SJSA1 (cell line): ENCODE measurements around the gene LRIG3. TPM values are rescaled to one million over a fixed set of nuclear protein-coding genes. Genes with fewer than 3 reads are reported as not detected.

ENCODE experiments used
- DNase-seq, 2 experiments: peaks; one replicate each; pipeline ENCODE4 v3.0.0-alpha.2; 2015 to 2020; ENCODE audit warnings: low spot score in 2 of 2, low read depth in 1 of 2
- H3K27ac ChIP-seq: fragments of 250-450 bp; sonication (Bioruptor Pico); 2 replicates; pipeline ENCODE4 v1.5.1; 2020; ENCODE audit warnings: mild to moderate bottlenecking, moderate library complexity
- H3K27me3 ChIP-seq: fragments of 250-450 bp; sonication (Bioruptor Pico); replicated peaks from 2 replicates; pipeline ENCODE4 v1.5.1; 2020; ENCODE audit warnings: mild to moderate bottlenecking, moderate library complexity
- H3K36me3 ChIP-seq: fragments of 250-450 bp; sonication (Bioruptor Pico); 2 replicates; pipeline ENCODE4 v1.5.1; 2020; ENCODE audit warnings: mild to moderate bottlenecking
- H3K4me1 ChIP-seq: fragments of 250-450 bp; sonication (Bioruptor Pico); replicated peaks from 2 replicates; pipeline ENCODE4 v1.6.1; 2021; ENCODE audit warnings: mild to moderate bottlenecking
- H3K4me3 ChIP-seq: fragments of 250-450 bp; sonication (Bioruptor Pico); 2 replicates; pipeline ENCODE4 v1.5.1; 2020; ENCODE audit warnings: mild to moderate bottlenecking
- H3K9me3 ChIP-seq: fragments of 250-450 bp; sonication (Bioruptor Pico); replicated peaks from 2 replicates; pipeline ENCODE4 v1.5.1; 2020; ENCODE audit warnings: mild to moderate bottlenecking
- total RNA-seq: library from RNA; depleted of rRNA; stranded (reverse); fragments of >200 nt; shearing (Covaris generic); gene quantifications from 2 replicates; pipeline ENCODE4 v1.2.3, GENCODE V29; 2014

The LRIG3 gene
- total RNA-seq, 1 experiment from 2014 or later, result 51.8 TPM

- peaks cover 44% of the 10 kb centered on the region for H3K4me1 ChIP-seq
- DNase-seq, result no peak
These were observed 4.9 kb upstream of the LRIG3 start for GRCh38 chr12:58925111-58925611.

GRCh38 chr12:58924652-58925051 is 4.3 kb upstream of the LRIG3 start:
- Histone ChIP-seq H3K27ac (no peak overlapping the region), H3K4me3 (no peak overlapping the region), H3K4me1 (peaks cover 44% of the 10 kb centered on the region), H3K27me3 (no peaks in the 10 kb centered on the region), H3K9me3 (no peaks in the 10 kb centered on the region), H3K36me3 (peaks cover 6% of the 10 kb centered on the region)
- no peak for DNase-seq

More at GRCh38 chr12:58925111-58925611, 4.9 kb upstream of the LRIG3 start:
- Histone ChIP-seq H3K27me3 (no peaks in the 10 kb centered on the region), H3K27ac (peak overlapping the region; percentile 19; the same call in 1 of the 2 replicates), H3K4me3 (no peak overlapping the region), H3K9me3 (no peaks in the 10 kb centered on the region), H3K36me3 (peaks cover 1% of the 10 kb centered on the region)

- H3K4me1 ChIP-seq, result peaks cover 44% of the 10 kb centered on the region
- no peaks in the 10 kb centered on the region for H3K27me3 ChIP-seq
- H3K9me3 ChIP-seq, result no peaks in the 10 kb centered on the region
- H3K4me3 ChIP-seq, result no peak overlapping the region
- H3K36me3 ChIP-seq, result peaks cover 9% of the 10 kb centered on the region
- no peak overlapping the region; the same call in 1 of the 2 replicates for H3K27ac ChIP-seq
- no peak for DNase-seq
These were observed 3.5 kb upstream of the LRIG3 start for GRCh38 chr12:58923781-58924180.

GRCh38 chr12:58922849-58923248 is 2.5 kb upstream of the LRIG3 start:
- Histone ChIP-seq H3K36me3 (peaks cover 9% of the 10 kb centered on the region), H3K27ac (peak overlapping the region; percentile 45), H3K9me3 (no peaks in the 10 kb centered on the region), H3K27me3 (no peaks in the 10 kb centered on the region), H3K4me1 (peaks cover 44% of the 10 kb centered on the region), H3K4me3 (no peak overlapping the region)
- peak; percentile 62 to 93 for DNase-seq

- peaks cover 9% of the 10 kb centered on the region for H3K36me3 ChIP-seq
- no peaks in the 10 kb centered on the region for H3K27me3 ChIP-seq
- H3K9me3 ChIP-seq, result no peaks in the 10 kb centered on the region
- no peak for DNase-seq
- peak overlapping the region; percentile 64 for H3K27ac ChIP-seq
- peak overlapping the region; percentile 80 for H3K4me3 ChIP-seq
- peaks cover 54% of the 10 kb centered on the region for H3K4me1 ChIP-seq
These were observed 907 bp upstream of the LRIG3 start for GRCh38 chr12:58920961-58921861.

- H3K4me1 ChIP-seq, result peaks cover 52% of the 10 kb centered on the region
- H3K4me3 ChIP-seq, result peak overlapping the region; percentile 80
- peak; percentile 49 to 68 for DNase-seq
- H3K9me3 ChIP-seq, result no peaks in the 10 kb centered on the region
- H3K27ac ChIP-seq, result peak overlapping the region; percentile 64
- H3K36me3 ChIP-seq, result peaks cover 9% of the 10 kb centered on the region
- no peaks in the 10 kb centered on the region for H3K27me3 ChIP-seq
These were observed 838 bp downstream of the LRIG3 start for GRCh38 chr12:58919231-58920101.

GRCh38 chr12:58918469-58918844 is 1.8 kb downstream of the LRIG3 start:
- Histone ChIP-seq H3K9me3 (no peaks in the 10 kb centered on the region), H3K36me3 (peaks cover 13% of the 10 kb centered on the region), H3K27me3 (no peaks in the 10 kb centered on the region), H3K4me3 (peak overlapping the region; percentile 80), H3K4me1 (peaks cover 54% of the 10 kb centered on the region), H3K27ac (peak overlapping the region; percentile 64)
- peak in 1 of 2 experiments; percentile 54 for DNase-seq

GRCh38 chr12:58917699-58918468 is 2.4 kb downstream of the LRIG3 start:
- peak in 1 of 2 experiments; percentile 64 for DNase-seq
- H3K9me3 ChIP-seq, result no peaks in the 10 kb centered on the region
- peak overlapping the region; percentile 64 for H3K27ac ChIP-seq

GRCh38 chr12:58916921-58917511 is 3.3 kb downstream of the LRIG3 start:
- peaks cover 54% of the 10 kb centered on the region for H3K4me1 ChIP-seq
- DNase-seq, result peak in 1 of 2 experiments; percentile 66
- peak overlapping the region; percentile 64 for H3K27ac ChIP-seq
- peak overlapping the region; percentile 80 for H3K4me3 ChIP-seq
- no peaks in the 10 kb centered on the region for H3K27me3 ChIP-seq
- no peaks in the 10 kb centered on the region for H3K9me3 ChIP-seq
- peaks cover 17% of the 10 kb centered on the region for H3K36me3 ChIP-seq

More at GRCh38 chr12:58917699-58918468, 2.4 kb downstream of the LRIG3 start:
- Histone ChIP-seq H3K36me3 (peaks cover 16% of the 10 kb centered on the region), H3K4me1 (peaks cover 54% of the 10 kb centered on the region), H3K4me3 (peak overlapping the region; percentile 80), H3K27me3 (no peaks in the 10 kb centered on the region)

GRCh38 chr12:58916161-58916621 is 4.1 kb downstream of the LRIG3 start:
- peaks cover 22% of the 10 kb centered on the region for H3K36me3 ChIP-seq

GRCh38 chr12:58915634-58916033 is 4.7 kb downstream of the LRIG3 start:
- peak; percentile 50 to 76 for DNase-seq
- H3K36me3 ChIP-seq, result peaks cover 28% of the 10 kb centered on the region

More at GRCh38 chr12:58916161-58916621, 4.1 kb downstream of the LRIG3 start:
- no peak for DNase-seq
- Histone ChIP-seq H3K27ac (peak overlapping the region; percentile 64), H3K27me3 (no peaks in the 10 kb centered on the region), H3K4me1 (peaks cover 53% of the 10 kb centered on the region), H3K4me3 (peak overlapping the region; percentile 80; the same call in 1 of the 2 replicates), H3K9me3 (no peaks in the 10 kb centered on the region)

GRCh38 chr12:58915037-58915436 is 5.3 kb downstream of the LRIG3 start:
- no peaks in the 10 kb centered on the region for H3K27me3 ChIP-seq
- H3K4me1 ChIP-seq, result peaks cover 45% of the 10 kb centered on the region
- H3K4me3 ChIP-seq, result peak overlapping the region; percentile 16; the same call in 1 of the 2 replicates
- peaks cover 30% of the 10 kb centered on the region for H3K36me3 ChIP-seq
- DNase-seq, result no peak
- no peaks in the 10 kb centered on the region for H3K9me3 ChIP-seq
- H3K27ac ChIP-seq, result no peak overlapping the region

More at GRCh38 chr12:58915634-58916033, 4.7 kb downstream of the LRIG3 start:
- Histone ChIP-seq H3K9me3 (no peaks in the 10 kb centered on the region), H3K4me1 (peaks cover 47% of the 10 kb centered on the region), H3K27ac (peak overlapping the region; percentile 64), H3K27me3 (no peaks in the 10 kb centered on the region), H3K4me3 (peak overlapping the region; percentile 16)
